Kidney capillary endothelial cell (primary cell): Measurements from ENCODE around the gene DUSP9.

ENCODE experiments used
- DNase-seq: peaks from one replicate; pipeline ENCODE4 v3.0.0-alpha.2; 2018; ENCODE audit warnings: low spot score

Gene DUSP9

DNA sequence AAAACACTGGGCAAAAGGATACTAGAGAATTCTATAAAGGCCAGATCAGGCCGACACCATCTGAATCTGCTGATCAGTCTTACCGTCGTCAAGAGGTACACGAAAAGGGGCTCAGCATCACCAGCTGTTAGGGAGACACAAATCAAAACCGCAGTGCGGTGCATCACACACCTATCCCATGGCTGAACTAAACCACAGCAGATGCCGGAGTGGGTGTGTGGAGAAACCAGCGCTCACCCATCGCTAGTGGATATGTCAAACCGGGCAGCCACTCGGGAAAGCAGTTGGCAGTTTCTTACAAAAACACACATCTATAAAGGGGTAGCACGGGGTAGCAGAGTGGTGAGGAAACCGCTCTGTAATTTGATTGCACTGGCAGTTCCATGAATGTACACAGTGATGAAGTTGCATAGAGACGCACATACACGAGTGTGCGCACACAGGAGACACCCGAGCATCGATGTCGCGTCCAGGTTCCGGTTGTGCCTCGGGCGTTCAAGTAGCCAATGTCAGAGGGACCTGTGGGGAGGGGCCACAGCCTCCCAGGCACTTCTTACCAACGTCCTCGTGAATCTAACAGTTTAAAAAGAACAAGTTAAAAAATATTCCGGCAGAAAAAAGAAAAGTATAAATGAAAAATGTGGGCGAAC is 24.9 kb upstream of the DUSP9 start:
- no peak for DNase-seq

DNA sequence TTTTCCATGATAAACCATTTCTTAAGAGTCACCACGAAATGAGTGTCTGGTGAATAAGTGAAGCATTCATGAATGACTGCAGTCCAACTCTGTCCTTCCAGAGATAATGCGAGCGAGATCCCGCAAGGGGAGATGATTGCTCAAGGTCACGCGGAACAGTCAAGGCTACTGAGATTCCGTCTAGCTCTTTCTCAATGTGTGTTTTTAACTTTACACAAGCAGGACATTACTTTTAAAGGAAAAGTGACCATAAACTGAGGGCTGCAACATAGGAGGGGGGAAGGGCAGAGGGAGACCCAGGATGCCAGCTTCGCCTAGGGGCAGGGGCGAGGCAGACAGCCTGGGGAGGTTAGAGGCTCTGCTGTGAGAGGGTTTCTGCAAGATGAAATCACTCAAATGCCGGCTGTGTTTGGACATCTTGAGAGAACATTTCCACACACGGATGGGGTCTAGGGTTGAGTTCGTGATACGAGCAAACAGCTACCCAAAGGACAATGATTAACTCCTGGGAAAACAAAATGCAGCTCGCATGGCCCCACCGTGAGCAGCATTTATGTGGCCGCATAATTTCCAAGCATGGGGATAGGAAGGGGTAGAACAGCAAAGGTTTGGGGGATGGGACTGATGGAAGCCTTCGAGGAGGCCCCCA is 24.2 kb upstream of the DUSP9 start:
- DNase-seq = no peak

DNA sequence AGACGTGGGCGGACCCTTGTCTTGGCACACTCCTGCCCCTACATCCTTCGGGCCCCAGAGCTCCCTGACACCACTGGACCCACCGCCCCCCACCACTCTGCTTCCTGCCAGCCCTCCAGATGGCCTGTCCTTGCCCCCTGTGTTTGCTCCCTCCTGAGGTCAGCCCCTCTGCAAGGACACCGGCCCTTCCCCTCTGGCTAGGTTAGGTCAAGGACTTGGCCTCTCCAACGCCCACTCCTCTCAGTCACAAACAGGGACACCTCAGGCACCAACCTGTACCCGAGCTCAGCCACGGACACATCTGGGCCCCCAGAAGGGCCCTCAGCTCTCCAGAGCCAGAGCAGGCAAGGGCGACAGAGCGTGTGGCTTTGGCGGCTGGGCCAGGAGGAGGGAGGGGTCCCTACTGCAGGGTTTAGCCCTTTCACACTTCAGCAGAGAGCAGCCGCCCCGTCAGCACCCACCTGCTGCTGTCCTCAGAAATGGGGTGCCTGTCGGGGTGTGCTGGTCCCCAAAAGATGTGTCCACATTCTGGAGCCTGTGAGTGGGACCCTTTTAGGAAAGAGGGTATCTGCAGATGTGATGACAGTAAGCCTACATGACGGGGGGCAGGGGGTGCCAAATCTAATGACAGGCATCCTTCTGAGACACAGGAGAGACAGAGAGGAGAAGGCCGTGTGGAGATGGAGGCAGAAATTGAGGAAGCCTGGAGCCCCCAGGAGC is 23.5 kb upstream of the DUSP9 start:
- DNase-seq = no peak

DNA sequence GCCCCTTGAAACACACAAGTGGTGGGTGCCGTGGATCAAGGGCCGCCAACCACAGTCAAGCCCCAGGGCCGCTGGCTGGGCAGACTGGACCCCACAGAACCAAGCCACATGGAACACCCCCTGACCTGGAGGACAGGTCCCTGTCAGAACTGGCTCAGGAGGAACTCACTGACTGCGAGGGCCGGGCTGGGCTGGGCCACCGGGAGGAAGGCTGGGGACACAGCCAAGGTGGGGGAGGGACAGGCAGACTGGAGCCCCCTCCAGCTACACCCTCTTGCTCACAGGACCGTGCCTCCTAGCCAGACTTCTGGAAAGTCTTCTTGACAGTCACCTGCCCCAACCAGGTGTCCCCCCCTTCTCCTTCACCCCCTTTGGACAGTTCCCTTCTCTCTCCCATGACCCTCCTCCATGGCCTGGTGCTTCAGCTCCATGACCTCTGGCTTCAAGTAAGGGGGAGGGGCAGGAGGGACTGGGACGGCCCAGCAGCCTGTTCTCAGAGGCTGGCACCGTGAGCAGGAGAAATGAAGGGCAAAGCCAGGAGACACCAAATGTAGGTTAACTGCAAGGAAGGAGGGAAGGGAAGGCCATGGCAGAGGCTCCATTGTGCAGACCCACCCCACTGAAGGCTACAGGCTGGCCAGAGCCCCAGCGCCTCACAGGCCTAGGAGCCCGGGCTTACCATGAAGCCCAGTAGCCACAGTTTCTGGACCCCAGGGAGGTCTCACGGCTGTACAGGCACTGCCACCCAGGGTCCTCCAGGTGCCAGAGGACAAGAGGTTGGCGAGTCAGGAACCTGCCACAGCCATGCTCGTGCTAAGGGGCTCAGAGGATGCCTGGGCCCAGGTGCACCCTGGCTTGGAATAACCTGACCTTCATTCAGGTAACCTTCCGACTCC is 22.6 kb upstream of the DUSP9 start:
- no peak for DNase-seq

DNA sequence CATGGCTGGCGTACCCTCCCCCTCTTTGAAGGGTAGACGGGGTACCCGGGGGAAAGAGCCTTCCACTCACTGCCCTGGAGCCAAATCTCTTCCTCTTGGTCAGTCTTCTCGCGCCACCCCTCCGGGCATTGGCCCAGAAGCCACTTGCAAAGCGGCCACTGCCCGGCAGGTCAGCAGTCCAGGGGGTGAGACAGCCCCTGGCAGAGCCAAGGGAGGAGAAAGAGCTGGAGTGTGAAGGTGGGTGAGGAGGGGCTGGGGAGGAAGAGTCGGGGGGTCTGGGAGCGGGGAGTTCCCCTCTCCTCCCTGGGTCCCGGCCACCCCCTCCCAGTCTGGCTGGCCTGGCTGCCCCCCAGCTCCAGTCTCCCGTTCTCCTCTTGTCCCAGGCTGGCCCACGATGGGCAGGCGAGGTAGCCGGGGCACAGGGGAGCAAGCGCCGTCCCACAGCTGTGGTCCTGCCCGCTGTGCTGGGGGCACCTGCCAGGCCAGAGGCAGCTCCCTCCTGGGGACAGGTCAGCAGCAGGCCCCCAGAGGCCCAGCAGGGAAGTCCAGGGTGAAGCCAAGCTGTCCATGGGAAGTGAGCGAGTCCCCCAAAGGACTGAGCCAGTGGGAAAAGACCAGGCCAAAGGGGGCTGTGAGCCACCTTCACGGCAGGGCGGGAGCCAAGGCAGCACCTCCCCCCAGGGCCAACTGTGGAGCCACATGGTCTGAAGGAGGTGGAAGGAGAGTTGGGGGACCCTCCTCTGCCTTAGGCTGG is 21.6 kb upstream of the DUSP9 start:
- no peak for DNase-seq

DNA sequence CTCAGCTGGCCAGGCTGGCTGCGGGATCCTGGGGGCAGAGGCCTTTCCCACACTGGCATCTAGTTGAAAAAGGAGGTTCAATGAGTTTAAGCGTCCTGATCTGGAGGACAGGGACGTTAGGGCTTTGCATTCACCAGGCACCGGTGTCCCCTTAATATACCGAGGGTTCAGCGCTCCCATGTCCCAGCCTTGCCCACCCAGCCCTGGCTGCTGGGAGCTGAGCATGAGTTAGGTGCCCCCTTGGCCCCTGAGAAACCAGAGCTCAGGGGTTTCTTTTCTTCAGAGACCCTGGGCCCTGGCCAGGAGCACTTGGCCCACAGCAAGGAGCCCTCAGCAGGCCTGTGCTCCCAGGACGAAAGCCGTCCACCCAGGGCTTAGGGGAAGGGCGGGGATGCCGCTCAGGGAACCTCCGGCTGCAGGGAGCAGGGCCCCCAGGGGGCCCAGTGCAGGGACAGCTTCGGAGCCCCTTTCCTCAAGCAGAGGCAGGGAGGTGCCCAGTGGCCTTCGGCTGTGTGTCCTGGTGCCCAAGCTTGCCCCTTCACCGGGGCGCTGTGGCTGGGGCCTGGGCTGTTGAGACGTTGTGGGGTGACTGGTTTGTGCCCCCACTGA is 20.9 kb upstream of the DUSP9 start:
- no peak for DNase-seq

DNA sequence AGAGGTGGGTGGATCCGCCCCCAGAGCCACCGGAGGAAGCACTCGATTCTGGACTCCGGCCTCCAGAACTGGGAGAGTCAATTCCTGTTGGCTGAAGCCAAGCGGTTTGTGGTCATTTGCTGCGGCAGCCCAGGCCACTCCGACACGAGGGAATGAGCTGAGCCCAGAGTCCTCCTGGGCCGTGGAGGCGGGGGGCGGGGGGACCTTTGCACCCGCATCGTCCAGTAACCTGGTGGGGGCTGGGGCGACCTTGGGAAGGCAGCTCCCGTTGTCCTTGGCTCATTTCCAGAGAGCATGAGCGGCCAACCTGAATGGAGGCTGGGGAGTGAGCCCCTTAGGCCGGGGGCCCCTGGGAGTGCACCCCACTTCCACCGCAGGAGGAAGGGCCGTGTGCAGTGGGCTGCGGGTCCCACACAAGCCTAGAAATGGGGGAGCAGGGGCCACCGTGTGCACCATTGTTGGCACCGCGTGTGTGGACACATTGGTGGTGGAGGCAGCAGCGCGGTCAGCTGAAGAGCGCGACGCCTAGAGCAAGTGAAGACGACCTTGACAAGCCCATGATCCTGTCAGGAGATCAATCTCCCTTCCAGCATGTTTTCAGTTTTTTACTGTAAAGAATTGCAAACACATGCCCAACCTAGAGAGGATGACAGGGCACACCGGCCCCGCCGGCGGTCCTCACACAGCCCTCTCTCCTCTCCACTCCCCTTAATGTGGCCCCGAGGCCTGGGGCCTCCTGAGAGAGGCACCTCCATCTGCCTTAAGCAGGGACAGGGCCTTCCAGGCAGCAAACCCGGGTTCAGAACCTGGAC is 19.9 kb upstream of the DUSP9 start:
- DNase-seq = no peak

DNA sequence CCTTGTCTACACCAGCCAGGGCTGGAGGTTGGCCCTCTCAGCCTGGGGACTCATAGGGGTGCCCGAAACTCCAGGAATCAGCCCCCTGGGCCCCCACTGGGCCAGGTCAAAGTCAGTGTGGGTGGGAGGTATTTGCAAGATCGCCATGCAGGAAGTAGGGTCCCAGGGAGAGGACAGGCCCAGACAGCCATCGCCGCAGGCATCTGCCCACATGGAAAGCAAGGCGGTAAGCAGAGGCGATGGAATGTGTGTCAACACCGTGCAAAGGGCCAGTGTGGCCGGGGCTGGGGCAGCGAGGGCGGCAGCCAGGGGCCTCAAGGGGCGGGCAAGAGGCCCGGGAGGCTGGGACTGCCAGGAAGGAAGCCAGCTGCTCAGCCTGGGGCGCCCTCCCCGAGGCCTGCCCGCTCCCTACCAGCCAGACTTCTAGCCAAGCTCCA is 19.3 kb upstream of the DUSP9 start:
- DNase-seq = no peak

DNA sequence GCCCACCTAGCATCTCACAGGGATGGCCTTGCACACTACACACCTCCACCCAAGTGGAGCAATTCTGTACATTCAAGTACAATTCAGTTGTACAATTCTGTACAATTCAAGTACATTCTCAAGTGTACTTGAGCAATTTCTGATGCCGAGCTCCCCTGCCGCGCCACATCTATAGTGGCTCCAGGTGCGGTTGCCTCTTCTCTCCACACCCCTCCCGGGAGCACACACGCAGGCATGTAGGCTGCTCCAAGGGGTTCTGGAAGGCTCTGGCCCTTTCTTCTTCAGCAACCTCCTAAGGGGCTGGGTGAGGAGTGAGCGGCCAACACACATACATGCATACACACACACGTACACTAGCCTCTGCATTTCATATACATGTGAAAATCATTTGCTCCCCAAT is 18.9 kb upstream of the DUSP9 start:
- no peak for DNase-seq

DNA sequence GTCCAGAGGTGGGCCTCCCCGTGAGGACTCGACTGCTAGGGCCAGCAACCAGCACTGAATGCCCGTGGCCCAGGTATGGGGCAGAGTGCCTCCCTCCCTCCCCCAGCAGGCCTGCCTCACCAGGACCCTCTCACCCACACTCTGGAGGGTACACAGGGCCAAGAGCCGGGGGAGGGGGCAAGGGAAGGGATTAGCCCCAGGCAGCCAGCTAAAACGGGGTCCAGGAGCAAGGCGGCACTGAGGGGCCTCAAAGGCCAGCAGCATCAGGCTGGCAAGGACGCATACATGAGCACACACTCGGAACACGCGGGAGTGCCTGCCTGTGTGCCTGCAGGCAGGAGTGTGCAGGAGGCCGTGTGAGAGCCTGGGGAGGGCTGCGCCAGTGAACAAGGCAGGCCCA is 18.3 kb upstream of the DUSP9 start:
- DNase-seq = no peak

DNA sequence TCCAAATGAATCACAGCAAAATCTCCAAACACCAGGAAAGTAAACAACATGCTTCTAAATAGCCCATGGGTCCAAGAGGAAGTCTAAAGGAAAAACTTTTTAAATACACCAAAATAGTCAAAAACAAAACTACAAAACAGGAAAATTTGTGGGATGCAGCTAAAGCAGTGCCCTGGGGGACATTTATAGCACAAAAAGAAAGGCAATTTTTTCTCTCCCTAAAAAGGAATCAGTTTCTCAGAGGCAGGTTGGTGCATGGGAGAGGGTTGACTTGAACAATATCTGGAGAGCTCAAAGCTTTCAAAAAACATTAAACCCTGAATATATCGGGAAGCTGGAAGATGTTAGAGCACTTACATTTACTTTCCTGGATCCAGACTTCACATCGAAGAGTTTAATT is 15.7 kb upstream of the DUSP9 start:
- no peak for DNase-seq

DNA sequence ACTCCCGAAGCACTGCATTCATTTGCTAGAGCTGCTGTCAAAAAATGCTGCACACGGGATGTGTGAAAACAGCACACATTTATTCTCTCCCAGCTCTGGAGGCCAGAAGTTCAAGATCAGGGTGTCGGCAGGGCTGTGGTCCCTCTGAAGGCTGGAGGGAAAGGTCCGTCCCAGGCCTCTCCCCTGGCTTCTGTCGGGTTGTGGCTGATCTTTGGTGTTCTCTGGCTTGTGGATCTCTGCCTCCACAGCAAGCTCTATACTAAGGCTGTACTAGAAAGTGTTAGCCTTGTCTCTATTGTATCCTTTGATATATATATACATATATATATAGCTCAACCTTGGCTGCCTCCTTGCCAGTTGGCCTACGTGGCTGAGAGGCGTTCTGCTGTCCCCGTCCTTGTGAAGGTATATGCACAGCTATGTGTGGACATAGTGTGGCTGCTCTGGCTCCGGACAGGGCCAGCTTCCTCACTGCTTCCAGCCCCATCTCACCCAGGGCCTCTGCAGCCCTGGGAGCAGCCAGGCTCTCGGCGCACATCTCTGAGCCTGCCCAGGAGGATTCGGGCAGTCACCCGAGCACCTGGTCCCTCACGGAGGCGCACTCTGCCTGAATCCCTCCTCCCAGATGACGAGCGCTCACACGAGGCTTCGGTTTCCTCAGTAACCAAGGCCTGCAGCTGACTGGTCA is 15.0 kb upstream of the DUSP9 start:
- no peak for DNase-seq

DNA sequence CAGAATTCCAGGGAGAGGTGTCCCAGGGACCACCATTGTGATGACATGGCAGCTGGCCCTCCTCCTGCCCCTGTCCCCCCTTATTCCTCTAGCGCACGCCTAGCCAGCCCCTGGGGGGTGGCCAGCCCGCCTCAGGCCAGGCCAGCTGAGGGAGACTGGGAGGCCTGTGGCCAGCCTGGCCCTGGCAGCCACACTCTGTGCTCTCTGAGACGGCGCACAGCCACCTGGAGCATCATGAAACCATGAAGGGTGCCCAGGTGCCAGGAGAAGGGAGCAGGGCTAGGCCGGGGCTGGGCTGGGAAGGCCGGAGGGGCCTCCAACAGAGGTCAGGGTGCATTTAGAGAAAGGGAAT is 14.4 kb upstream of the DUSP9 start:
- no peak for DNase-seq

DNA sequence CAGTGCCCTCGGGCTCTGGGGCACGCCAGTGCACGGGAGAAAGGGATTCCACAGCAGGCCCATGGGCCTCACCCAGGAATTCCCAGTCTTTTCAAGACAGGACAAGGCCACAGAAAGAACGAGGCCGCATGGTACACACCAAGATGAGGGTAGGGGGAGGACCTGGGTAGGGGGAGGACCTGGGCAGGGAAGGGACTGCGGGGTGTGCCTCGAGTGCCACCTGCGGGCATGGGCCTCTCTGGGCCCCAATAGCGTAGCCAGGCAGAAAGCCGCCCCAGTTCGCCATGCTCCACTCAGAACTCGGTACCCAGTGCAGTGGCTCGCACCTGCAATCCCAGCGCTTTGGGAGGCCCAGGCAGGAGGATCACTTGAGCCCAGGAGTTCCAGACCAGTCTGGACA is 14.0 kb upstream of the DUSP9 start:
- no peak for DNase-seq

DNA sequence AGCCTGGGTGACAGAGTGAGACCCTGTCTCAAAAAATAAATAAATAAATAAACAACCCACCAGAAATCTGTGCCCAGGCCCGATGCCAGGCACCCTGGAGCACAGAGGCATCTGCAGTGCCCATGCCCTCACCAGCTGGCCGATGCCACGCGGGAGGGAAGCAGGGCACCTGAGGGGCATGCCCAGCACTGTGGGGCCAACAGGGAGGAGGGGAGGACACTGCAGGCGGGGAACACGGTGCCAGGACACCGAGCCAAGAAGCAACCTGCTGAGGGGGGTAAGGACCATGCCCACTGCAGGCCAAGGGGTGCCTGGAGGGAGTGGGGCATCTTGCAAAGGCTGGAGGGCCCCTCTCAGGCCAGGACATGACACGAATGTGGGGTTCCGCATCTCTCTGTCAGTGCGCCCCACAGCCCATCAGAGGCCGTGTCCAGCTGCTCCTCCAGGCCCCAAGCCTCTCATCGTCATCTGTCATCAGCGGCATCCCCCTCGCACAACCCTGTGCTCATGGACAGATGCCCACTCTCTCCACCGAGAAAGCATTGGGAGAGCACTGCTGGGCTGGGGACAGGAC is 13.3 kb upstream of the DUSP9 start:
- no peak for DNase-seq

DNA sequence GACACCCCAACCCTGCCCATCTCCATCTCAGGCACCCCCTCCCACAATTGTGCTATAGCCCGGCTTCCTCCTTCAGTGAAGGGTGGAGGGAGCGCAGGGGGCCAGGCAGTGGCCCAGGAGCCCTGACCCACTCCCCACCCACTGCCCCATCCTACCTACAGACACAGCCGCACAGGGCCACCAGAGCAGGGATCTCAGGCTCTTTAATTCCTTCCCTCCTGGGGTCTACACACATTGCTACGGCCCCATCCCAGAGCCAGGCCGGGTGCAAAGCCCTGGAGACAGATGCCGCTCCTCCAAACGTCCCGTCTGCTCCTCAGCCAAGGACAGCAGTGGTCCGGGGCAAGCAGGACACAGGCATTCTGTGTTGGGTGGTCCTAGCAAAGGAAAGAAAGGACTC is 12.8 kb upstream of the DUSP9 start:
- DNase-seq = no peak

DNA sequence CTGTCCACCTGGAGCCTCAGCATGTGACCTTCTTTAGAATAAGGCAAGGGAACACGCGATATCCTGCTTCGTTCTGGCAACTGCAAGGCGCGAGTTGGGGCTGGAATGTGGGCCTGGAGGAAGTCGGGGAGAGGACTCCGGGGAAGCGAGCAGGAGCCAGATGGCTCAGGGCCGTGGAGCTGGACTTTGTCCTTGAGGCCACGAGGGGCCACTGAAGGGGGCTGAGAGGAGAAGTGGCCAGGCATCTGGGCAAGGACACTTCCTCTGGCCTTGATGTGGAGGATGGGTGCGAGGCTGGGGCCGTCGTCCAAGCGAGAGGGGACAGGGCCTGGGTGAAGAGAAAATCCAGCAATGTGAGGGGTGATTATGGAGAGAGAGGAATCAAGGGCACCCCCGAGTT is 12.2 kb upstream of the DUSP9 start:
- DNase-seq = no peak

DNA sequence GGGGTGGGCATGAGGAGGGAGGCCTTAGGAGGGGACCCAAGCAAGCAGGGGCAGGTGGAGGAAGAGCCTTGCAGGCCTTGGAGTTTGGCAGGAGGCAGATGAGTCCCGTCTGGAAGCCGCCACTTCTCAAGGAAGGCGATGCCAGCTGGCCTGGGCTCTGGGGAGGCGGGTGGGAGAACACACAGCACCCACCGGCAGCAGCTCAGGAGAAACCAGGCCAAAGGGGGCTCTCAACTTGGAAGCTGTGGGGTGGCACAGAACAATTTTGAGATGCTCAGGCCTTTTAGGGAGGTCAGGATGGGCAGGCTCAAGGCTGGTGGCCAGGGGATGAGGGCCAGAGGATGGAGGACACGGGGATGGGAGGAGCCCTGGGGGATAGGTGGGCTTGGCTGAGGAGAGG is 11.6 kb upstream of the DUSP9 start:
- DNase-seq = no peak

DNA sequence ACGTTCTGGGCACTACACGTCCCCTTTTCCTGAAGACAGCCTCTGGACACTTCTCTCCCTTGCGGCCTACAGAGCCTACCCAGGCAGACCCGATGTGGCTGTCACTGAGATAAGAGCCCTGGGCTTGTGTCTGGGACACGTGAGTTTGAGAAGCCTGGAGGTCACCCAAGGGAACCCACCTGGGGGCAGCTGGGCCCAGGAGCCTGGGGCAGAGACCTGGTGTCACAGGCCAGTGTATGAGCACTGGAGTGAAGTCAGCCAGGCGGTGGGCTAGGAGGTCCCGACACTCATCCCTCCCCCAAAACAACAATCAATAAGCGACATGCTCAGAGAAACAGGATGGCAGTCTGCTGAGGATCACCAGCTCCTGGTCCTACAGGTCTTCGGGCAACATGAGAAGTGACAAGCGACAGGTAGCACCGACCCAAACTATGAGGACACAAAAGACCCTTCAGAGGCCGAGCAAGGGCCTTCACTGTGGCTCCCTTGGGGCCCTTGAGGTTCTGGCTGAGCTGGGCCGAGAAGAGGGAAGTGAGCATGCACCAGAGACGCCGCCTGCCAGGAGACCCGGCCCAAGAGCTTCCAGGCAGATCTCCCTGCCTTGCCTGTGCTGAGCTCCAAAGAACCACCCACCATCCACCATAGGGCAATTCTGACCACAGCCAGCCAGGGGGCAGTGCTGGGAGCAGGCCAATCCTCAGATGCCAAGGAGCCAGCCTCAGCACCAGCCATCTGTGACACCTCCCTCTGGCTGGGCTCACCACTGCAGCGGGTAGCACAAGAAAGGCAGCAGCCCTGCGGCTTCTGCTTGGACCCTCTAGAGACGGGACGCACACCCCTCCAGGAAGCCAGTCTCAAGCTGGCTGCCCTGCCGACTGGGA is 11.0 kb upstream of the DUSP9 start:
- DNase-seq = no peak
